Transverse colon (tissue), 4 donors: ENCODE measurements around the gene GAGE12H. TPM values are rescaled to one million over a fixed set of nuclear protein-coding genes. Genes with fewer than 3 reads are reported as not detected.
"Not testable (repeated sequence)": the region's sequence is repeated elsewhere in the genome, so short reads cannot be mapped to it uniquely, and the experiment has no call there.

Experiments
- DNase-seq: peaks from one replicate; pipeline ENCODE4 v3.0.0-alpha.2; 2019
- H3K27ac ChIP-seq, 4 donors: fragments of 200-600 bp; sonication (generic); 2 replicates each; pipeline ENCODE4 v1.5.1; 2016 to 2018; ENCODE audit warnings: inconsistent platforms in 4 of 4
- H3K27me3 ChIP-seq: fragments of 200-600 bp; sonication (generic); 2 replicates; pipeline ENCODE4 v1.5.1; 2017; ENCODE audit warnings: inconsistent platforms
- H3K36me3 ChIP-seq, 4 donors: fragments of 200-600 bp; sonication (generic); 2 replicates each; pipeline ENCODE4 v1.5.1; 2017 to 2019; ENCODE audit warnings: inconsistent platforms in 4 of 4
- H3K4me1 ChIP-seq, 4 donors: fragments of 200-600 bp; sonication (generic); 2 replicates each; pipeline ENCODE4 v1.5.1; 2017 to 2020; ENCODE audit warnings: inconsistent platforms in 4 of 4
- H3K4me3 ChIP-seq, 4 donors: fragments of 200-600 bp; sonication (generic); 1 replicate in 1 of 4; 2 replicates in 3 of 4; pipeline versions ENCODE4 v1.5.1 to v1.6.1; 2017 to 2019; ENCODE audit warnings: inconsistent platforms in 4 of 4
- H3K9me3 ChIP-seq, 2 donors: fragments of 200-600 bp; sonication (generic); 2 replicates each; pipeline ENCODE4 v1.5.1; 2017 to 2019; ENCODE audit warnings: inconsistent platforms in 2 of 2
- CTCF ChIP-seq, 5 experiments: fragments of 200-600 bp in 3 of 5; fragments of 450-650 bp in 2 of 5; sonication (generic) in 3 of 5; IDR thresholded peaks; 1 replicate in 2 of 5; 2 replicates in 3 of 5; pipeline ENCODE4 v1.5.1; 2016 to 2017; ENCODE audit warnings: antibody characterized with exemption in 5 of 5, inconsistent platforms in 3 of 5, mild to moderate bottlenecking in 2 of 5, moderate library complexity in 1 of 5
- EP300 ChIP-seq: sonication (generic); formaldehyde crosslinking; IDR thresholded peaks from one replicate; pipeline ENCODE4 v1.6.1; 2017; ENCODE audit warnings: antibody characterized with exemption, low read depth
- POLR2A ChIP-seq: fragments of 450-650 bp; IDR thresholded peaks from one replicate; pipeline ENCODE4 v1.6.1; 2016; ENCODE audit warnings: antibody characterized with exemption, mild to moderate bottlenecking, moderate library complexity
- POLR2AphosphoS5 ChIP-seq, 3 donors: sonication (generic); formaldehyde crosslinking; IDR thresholded peaks; one replicate each; pipeline ENCODE4 v1.6.1; 2016; ENCODE audit warnings: antibody characterized with exemption in 3 of 3
- WGBS, 2 donors: methylation state at CpG; one replicate each; pipeline ENCODE4 v1.1.5; 2018; ENCODE audit warnings: low coverage in 1 of 2; 5-methylcytosine and 5-hydroxymethylcytosine counted together
- in situ Hi-C, 4 donors: fragments of 200-750 bp; cut with MboI; loops; one replicate each; pipeline versions ENCODE4 v1.15.0 to v1.15.1; 2017; ENCODE audit warnings: low sequenced_read_pairs in 3 of 4, low pct_ligation_motif_present in 1 of 4, low pct_unique_long_range_greater_than_20kb in 1 of 4
- intact Hi-C: fragments of 100-400 bp; cut with DNase I; formaldehyde crosslinking; loops from one replicate; pipeline ENCODE4 v1.15.1; 2023; ENCODE audit warnings: low total_unique reads
- total RNA-seq, 4 donors: library from RNA; depleted of rRNA; stranded (reverse); fragments of >200 nt; gene quantifications; one replicate each; pipeline ENCODE4 v1.1.0, GENCODE V29; 2016

Gene GAGE12H
- total RNA-seq, 4 donors from 2014 or later, result not detected

- 88 to 96% methylated on average over 13 to 15 of the region's 17 CpGs for WGBS, 2 donors
- H3K27ac ChIP-seq, in situ Hi-C loops, intact Hi-C loops, H3K27me3 ChIP-seq, H3K4me3 ChIP-seq, H3K9me3 ChIP-seq, H3K36me3 ChIP-seq, H3K4me1 ChIP-seq, DNase-seq: not testable (repeated sequence)
Observed at GRCh38 chrX:49590488-49590887, 10.7 kb downstream of the GAGE12H start.

- not testable (repeated sequence) for H3K27ac ChIP-seq
Observed at GRCh38 chrX:49598720-49599119, 19.0 kb downstream of the GAGE12H start, which contains the start of gene GAGE1. Gene GAGE1, plus strand, starts transcription at chrX:49599020. Its CDS starts 1,155 bp downstream, at chrX:49600175.

GRCh38 chrX:49610718-49611310 lies 31.1 kb downstream of the GAGE12H start:
- no peaks in the 10 kb centered on the region for H3K36me3 ChIP-seq

More at GRCh38 chrX:49598720-49599119, 19.0 kb downstream of the GAGE12H start, which contains the start of gene GAGE1:
- H3K4me3 ChIP-seq, DNase-seq, intact Hi-C loops, H3K27me3 ChIP-seq, H3K36me3 ChIP-seq, H3K4me1 ChIP-seq, in situ Hi-C loops, H3K9me3 ChIP-seq: not testable (repeated sequence)
- WGBS, 2 donors, result no CpG with 5 or more reads among the region's 16 CpGs

GRCh38 chrX:49618574-49618973 lies 38.8 kb downstream of the GAGE12H start:
- DNase-seq, result no peak
- no peaks in the 10 kb centered on the region for H3K27me3 ChIP-seq
- TF ChIP-seq CTCF (IDR thresholded peaks at IDR 0.05), result no peak
- no peak for TF ChIP-seq POLR2AphosphoS5 (IDR thresholded peaks at IDR 0.05)
- no peak for TF ChIP-seq POLR2A
- no peak for TF ChIP-seq EP300
- H3K4me1 ChIP-seq, result no peaks in the 10 kb centered on the region
- H3K36me3 ChIP-seq, result no peaks in the 10 kb centered on the region
- intact Hi-C loops, result no loop called here
- no peak overlapping the region for H3K27ac ChIP-seq
- 83 to 90% methylated on average over 1 to 2 of the region's 2 CpGs for WGBS, 2 donors
- H3K4me3 ChIP-seq, result no peak overlapping the region
- no peaks in the 10 kb centered on the region for H3K9me3 ChIP-seq
- in situ Hi-C loops, result no loop called here

More at GRCh38 chrX:49610718-49611310, 31.1 kb downstream of the GAGE12H start:
- Histone ChIP-seq H3K9me3 (no peaks in the 10 kb centered on the region), H3K4me3 (no peak overlapping the region), H3K27ac (no peak overlapping the region), H3K27me3 (no peaks in the 10 kb centered on the region), H3K4me1 (no peaks in the 10 kb centered on the region)
- TF ChIP-seq CTCF (IDR thresholded peaks at IDR 0.05) (no peak), POLR2A (no peak), POLR2AphosphoS5 (IDR thresholded peaks at IDR 0.05) (no peak), EP300 (no peak)
- in situ Hi-C loops, result no loop called here
- DNase-seq, result no peak
- WGBS, 2 donors, result 36% methylated on average over 7 of the region's 7 CpGs; no CpG with 5 or more reads in 1 of the 2 donors
- intact Hi-C loops, result no loop called here

GRCh38 chrX:49627086-49627777 lies 47.5 kb downstream of the GAGE12H start:
- Histone ChIP-seq H3K27me3 (no peaks in the 10 kb centered on the region), H3K4me1 (no peaks in the 10 kb centered on the region), H3K9me3 (no peaks in the 10 kb centered on the region), H3K36me3 (no peaks in the 10 kb centered on the region), H3K27ac (no peak overlapping the region), H3K4me3 (no peak overlapping the region)
- in situ Hi-C loops (no loop called here), intact Hi-C loops (no loop called here)
- no peak for DNase-seq
- TF ChIP-seq CTCF (IDR thresholded peaks at IDR 0.05), result no peak
- no peak for TF ChIP-seq POLR2A
- no peak for TF ChIP-seq EP300
- no peak for TF ChIP-seq POLR2AphosphoS5 (IDR thresholded peaks at IDR 0.05)
- WGBS, 2 donors, result 90% methylated on average over 33 of the region's 33 CpGs; no CpG with 5 or more reads in 1 of the 2 donors
